SU-DHL-6 (cell line): Measurements from ENCODE around the gene ANK3.

ENCODE experiments used
- CTCF ChIP-seq: fragments of 200-600 bp; sonication (generic); IDR thresholded peaks from one replicate; pipeline ENCODE4 v1.5.1; 2017; ENCODE audit warnings: antibody characterized with exemption, mild to moderate bottlenecking, low read length, moderate library complexity; ENCODE audit not compliant: insufficient read depth, poor library complexity, severe bottlenecking
- EZH2phosphoT487 ChIP-seq: fragments of 200-600 bp; sonication (generic), shearing (Covaris generic); conservative IDR thresholded peaks from 2 replicates; pipeline ENCODE4 v1.6.1; 2018; ENCODE audit warnings: mild to moderate bottlenecking, antibody characterized with exemption, low read length, moderate library complexity, mixed read lengths

- TF ChIP-seq CTCF (no peak), EZH2phosphoT487 (no peak)
Measured at GRCh38 chr10:60405172-60405571, 15.5 kb upstream of the ANK3 start.
